GM18505 (cell line): ENCODE data around the gene ZEB2.

Experiments used
- ATAC-seq: cut with Tn5 transposase; IDR thresholded peaks from one replicate; pipeline ENCODE4 v1.9.1; 2021; ENCODE audit not compliant: unreplicated experiment
- POLR2A ChIP-seq: IDR thresholded peaks from 4 replicates; pipeline ENCODE4 v1.6.1; 2011; ENCODE audit warnings: borderline replicate concordance; ENCODE audit not compliant: insufficient read depth, insufficient read length; ENCODE audit errors: extremely low read depth

The ZEB2 gene

GRCh38 chr2:144503242-144503641 is 16.7 kb downstream of the ZEB2 start:
- ATAC-seq: no peak
- no peak for TF ChIP-seq POLR2A

DNA sequence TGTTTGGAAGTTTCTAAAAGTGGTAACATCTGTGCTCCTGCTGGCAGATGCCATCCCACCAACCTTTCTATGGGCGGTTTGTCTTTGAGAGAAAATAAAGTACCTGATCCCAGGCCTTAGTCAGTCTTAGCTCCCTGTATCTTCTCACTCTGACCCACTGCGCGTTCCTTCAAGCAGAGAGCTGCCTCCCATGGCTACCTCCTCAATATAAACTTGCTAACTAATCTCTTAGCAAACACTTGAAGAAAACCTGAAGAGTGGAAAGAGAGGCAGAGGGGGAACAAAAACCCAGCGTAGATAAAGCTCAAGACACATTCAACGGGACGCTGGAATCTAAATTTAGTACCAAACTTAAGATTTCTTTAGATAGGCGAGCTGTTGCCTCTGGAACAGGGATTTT is 17.6 kb downstream of the ZEB2 start:
- no peak for ATAC-seq
- TF ChIP-seq POLR2A: no peak

GRCh38 chr2:144501627-144502026 is 18.3 kb downstream of the ZEB2 start:
- ATAC-seq: no peak
- TF ChIP-seq POLR2A: no peak

- no peak for TF ChIP-seq POLR2A
- no peak for ATAC-seq
Measured at GRCh38 chr2:144501118-144501517, 18.8 kb downstream of the ZEB2 start.

GRCh38 chr2:144500563-144500962 is 19.4 kb downstream of the ZEB2 start:
- no peak for TF ChIP-seq POLR2A
- no peak for ATAC-seq

- ATAC-seq: no peak
- TF ChIP-seq POLR2A: no peak
Measured at GRCh38 chr2:144498277-144498676, 21.6 kb downstream of the ZEB2 start.

- no peak for TF ChIP-seq POLR2A
Measured at GRCh38 chr2:144496977-144497598, 22.8 kb downstream of the ZEB2 start.

DNA sequence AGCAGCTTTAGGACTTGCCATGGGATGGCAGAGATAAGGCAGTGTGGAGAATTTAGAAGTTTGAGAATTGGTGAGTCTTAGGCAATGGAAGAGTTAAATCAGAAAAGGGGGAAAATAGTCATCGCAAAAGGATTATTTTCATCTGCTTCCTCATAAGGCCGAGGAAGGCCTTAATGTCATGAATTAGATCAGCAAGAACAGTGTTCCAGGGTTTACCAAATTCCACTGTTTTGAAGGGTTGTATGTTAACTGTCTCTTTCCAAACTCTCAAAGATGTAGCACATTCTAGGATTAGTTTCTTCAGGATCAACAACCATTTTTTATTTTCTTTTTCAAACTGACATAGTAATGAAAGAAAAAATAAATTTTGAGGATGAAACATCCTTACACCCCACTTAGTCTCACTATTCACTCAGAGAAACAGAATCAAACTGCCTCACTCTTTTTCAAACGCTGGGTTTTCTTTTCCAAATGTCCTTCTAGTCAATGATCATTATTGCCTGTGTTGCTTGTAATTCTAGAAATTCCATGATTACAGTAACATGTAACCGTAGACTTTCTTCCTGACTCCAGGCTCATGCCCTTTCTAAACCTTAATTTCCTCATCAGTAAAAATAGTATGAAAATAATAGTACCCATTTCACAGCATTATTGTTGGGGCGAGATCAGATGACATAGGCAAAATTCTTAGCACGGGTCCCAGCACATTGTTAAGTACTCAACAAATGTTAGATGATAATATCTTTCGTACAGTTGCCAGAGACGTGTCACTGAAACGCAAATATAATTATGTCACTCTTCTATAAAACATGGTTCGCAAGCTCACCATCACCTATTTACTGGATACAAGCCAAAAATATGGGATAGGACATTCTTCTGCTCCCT is 23.6 kb downstream of the ZEB2 start:
- no peak for TF ChIP-seq POLR2A
- no peak for ATAC-seq

More at GRCh38 chr2:144496977-144497598, 22.8 kb downstream of the ZEB2 start:
- ATAC-seq: no peak

- ATAC-seq: no peak
- TF ChIP-seq POLR2A: no peak
Measured at GRCh38 chr2:144495227-144496091, 24.5 kb downstream of the ZEB2 start.

- no peak for TF ChIP-seq POLR2A
- no peak for ATAC-seq
Measured at GRCh38 chr2:144493027-144493809, 26.7 kb downstream of the ZEB2 start.

GRCh38 chr2:144490857-144491256 is 29.1 kb downstream of the ZEB2 start:
- ATAC-seq: no peak

DNA sequence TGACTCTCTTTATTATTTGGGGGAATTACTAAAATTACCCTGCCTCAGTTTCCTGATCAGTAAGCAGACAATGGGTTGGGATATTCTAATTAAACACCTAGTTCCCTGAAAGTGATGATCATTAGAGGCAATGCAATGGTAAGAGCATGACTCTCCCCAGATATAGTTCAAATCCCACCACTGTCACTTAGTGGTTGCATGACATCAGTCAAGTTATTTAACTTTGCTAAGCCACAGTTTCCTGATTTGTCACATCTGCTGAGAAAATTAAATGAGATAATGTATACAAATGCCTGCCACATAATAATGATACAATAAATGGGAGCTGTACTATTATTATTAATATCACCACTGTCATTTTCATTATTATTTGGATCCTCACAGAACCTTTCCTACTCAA is 29.9 kb downstream of the ZEB2 start:
- no peak for ATAC-seq

More at GRCh38 chr2:144490857-144491256, 29.1 kb downstream of the ZEB2 start:
- no peak for TF ChIP-seq POLR2A

DNA sequence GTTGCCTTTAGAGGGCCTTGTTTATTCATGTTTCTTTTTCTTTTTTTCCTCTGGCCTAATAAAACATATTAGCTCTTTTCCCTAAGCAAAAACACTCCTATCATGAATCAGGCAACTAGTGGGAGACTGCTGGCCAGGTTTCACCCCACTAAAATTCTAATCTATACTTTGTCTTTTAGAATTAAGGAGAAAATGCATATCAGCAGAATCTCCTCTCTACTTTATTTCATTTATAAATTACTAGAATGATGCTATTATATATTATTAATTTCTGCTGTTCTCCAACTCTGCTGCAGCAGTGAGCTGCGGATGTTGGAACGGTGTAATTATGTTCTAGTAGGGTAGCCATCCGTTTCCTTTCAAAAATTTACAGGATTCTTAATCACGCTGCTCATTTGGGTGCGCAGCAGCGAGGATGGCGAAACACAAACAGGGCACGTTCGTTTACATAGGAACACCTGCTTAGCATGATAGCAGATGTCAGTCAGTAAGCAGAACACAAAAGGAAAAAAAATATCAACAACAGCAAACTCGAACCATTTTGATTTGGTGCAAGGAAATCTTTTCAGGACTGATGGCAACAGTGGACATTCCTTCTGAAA is 30.5 kb downstream of the ZEB2 start:
- ATAC-seq: no peak
- no peak for TF ChIP-seq POLR2A

More for the DNA sequence above, 29.9 kb downstream of the ZEB2 start:
- no peak for TF ChIP-seq POLR2A
